ENCODE data around the gene PGM1.

- TF ChIP-seq CTCF (IDR thresholded peaks at IDR 0.05) (no peak), POLR2A (IDR thresholded peaks at IDR 0.05) (no peak)
Measured at GRCh38 chr1:63548303-63548702, 44.9 kb upstream of the PGM1 start.

Measured in thyroid gland (tissue), 4 donors.